SK-N-SH (cell line): ENCODE measurements around the gene PTPRD. TPM values are rescaled to one million over a fixed set of nuclear protein-coding genes. Genes with fewer than 3 reads are reported as not detected.

Experiments used
- CTCF ChIA-PET: fragments of 300-600, 350-600 bp; formaldehyde crosslinking; extraction: SDS; loops from one replicate; lab custom pipeline; 2021; lab: Yijun Ruan, JAX
- POLR2A ChIA-PET: fragments of 350-600 bp; sonication (Branson Sonifier 250); formaldehyde crosslinking; extraction: SDS; loops from one replicate; lab custom pipeline; 2020; ENCODE audit warnings: antibody characterized with exemption, inconsistent platforms; lab: Yijun Ruan, JAX
- DNase-seq: peaks from one replicate; pipeline ENCODE4 v3.0.0; 2012
- H2AFZ ChIP-seq: fragments of 200-600 bp; sonication (generic); 2 replicates; pipeline ENCODE4 v1.8.1; 2016; ENCODE audit warnings: antibody characterized with exemption, mild to moderate bottlenecking, low read depth
- H3F3A ChIP-seq: fragments of 200-600 bp; sonication (generic); replicated peaks from 2 replicates; pipeline ENCODE3; 2016; ENCODE audit warnings: antibody characterized with exemption, mild to moderate bottlenecking; ENCODE audit not compliant: insufficient read depth
- H3K27ac ChIP-seq, 2 experiments: fragments of 200-500 bp in 1 of 2; fragments of 200-600 bp in 1 of 2; sonication (Bioruptor generic) in 1 of 2; sonication (generic), shearing (Covaris generic) in 1 of 2; 2 replicates each; pipeline versions ENCODE4 v1.5.1 to v1.6.1; 2014 to 2016; ENCODE audit warnings: low read depth in 2 of 2, inconsistent platforms in 1 of 2, low read length in 1 of 2, mild to moderate bottlenecking in 1 of 2, mixed read lengths in 1 of 2
- H3K27me3 ChIP-seq: fragments of 200-600 bp; sonication (generic), shearing (Covaris generic); 2 replicates; pipeline ENCODE4 v1.6.1; 2016; ENCODE audit warnings: mixed run types; ENCODE audit not compliant: insufficient read depth
- H3K36me3 ChIP-seq, 2 experiments: fragments of 200-500 bp in 1 of 2; fragments of 200-600 bp in 1 of 2; sonication (Bioruptor generic) in 1 of 2; sonication (generic) in 1 of 2; replicated peaks in 1 of 2; 2 replicates each; pipeline versions ENCODE3 to v1.5.1; 2014 to 2016; ENCODE audit warnings: low read length in 1 of 2, mild to moderate bottlenecking in 1 of 2; ENCODE audit not compliant: insufficient read depth in 2 of 2, control insufficient read depth in 1 of 2
- H3K4me1 ChIP-seq, 2 experiments: fragments of 200-500 bp in 1 of 2; fragments of 200-600 bp in 1 of 2; sonication (Bioruptor generic) in 1 of 2; sonication (generic), shearing (Covaris generic) in 1 of 2; 2 replicates each; pipeline versions ENCODE4 v1.5.1 to v1.6.1; 2014 to 2016; ENCODE audit warnings: low read depth in 1 of 2, low read length in 1 of 2, mixed run types in 1 of 2; ENCODE audit not compliant: insufficient read depth in 2 of 2, control insufficient read depth in 1 of 2
- H3K4me2 ChIP-seq: fragments of 200-600 bp; sonication (generic), shearing (Covaris generic); 2 replicates; pipeline ENCODE4 v1.6.1; 2017; ENCODE audit warnings: mixed run types
- H3K4me3 ChIP-seq, 2 experiments: fragments of 200-500 bp in 1 of 2; fragments of 200-600 bp in 1 of 2; sonication (Bioruptor generic) in 1 of 2; sonication (generic), shearing (Covaris generic) in 1 of 2; 2 replicates each; pipeline versions ENCODE4 v1.5.1 to v1.8.1; 2014 to 2016; ENCODE audit warnings: low read depth in 2 of 2, inconsistent platforms in 1 of 2, low read length in 1 of 2, mild to moderate bottlenecking in 1 of 2, mixed read lengths in 1 of 2, moderate library complexity in 1 of 2
- H3K79me2 ChIP-seq: fragments of 200-600 bp; sonication (generic); 2 replicates; pipeline ENCODE4 v1.8.1; 2017; ENCODE audit warnings: mild to moderate bottlenecking; ENCODE audit not compliant: insufficient read depth
- H3K9ac ChIP-seq: fragments of 200-600 bp; sonication (generic); 2 replicates; pipeline ENCODE4 v1.6.1; 2017; ENCODE audit warnings: mixed run types
- H3K9me2 ChIP-seq: fragments of 200-600 bp; sonication (generic); 2 replicates; pipeline ENCODE4 v1.6.1; 2017; ENCODE audit warnings: mixed run types
- H3K9me3 ChIP-seq: fragments of 200-600 bp; sonication (generic); 2 replicates; pipeline ENCODE4 v1.6.1; 2017; ENCODE audit warnings: mixed run types, mild to moderate bottlenecking, moderate library complexity
- H4K20me1 ChIP-seq: fragments of 200-600 bp; sonication (generic); 2 replicates; pipeline ENCODE4 v1.6.1; 2017; ENCODE audit warnings: mild to moderate bottlenecking, mixed run types; ENCODE audit not compliant: insufficient read depth
- CTCF ChIP-seq: fragments of 200-600 bp; sonication (generic); IDR thresholded peaks from 2 replicates; pipeline ENCODE4 v1.6.1; 2017; ENCODE audit warnings: antibody characterized with exemption, mild to moderate bottlenecking, moderate library complexity
- EP300 ChIP-seq, 2 experiments: IDR thresholded peaks; 2 replicates each; pipeline versions ENCODE4 v1.4.0 to v1.6.1; 2012; ENCODE audit warnings: borderline replicate concordance in 1 of 2, low read depth in 1 of 2, low read length in 1 of 2
- FOSL2 ChIP-seq: IDR thresholded peaks from 2 replicates; pipeline ENCODE4 v1.4.0; 2012; ENCODE audit warnings: low read depth, mild to moderate bottlenecking, moderate library complexity, borderline replicate concordance
- FOXM1 ChIP-seq: IDR thresholded peaks from 2 replicates; pipeline ENCODE4 v1.4.0; 2012; ENCODE audit warnings: low read depth, mild to moderate bottlenecking
- GATA2 ChIP-seq: sonication (generic); formaldehyde crosslinking; IDR thresholded peaks from 2 replicates; pipeline ENCODE4 v1.5.0; 2020; ENCODE audit warnings: mild to moderate bottlenecking, missing genetic modification reagents
- MEF2A ChIP-seq: IDR thresholded peaks from 2 replicates; pipeline ENCODE4 v1.4.0; 2012; ENCODE audit warnings: low read depth, borderline replicate concordance
- MXI1 ChIP-seq: IDR thresholded peaks from 2 replicates; pipeline ENCODE4 v1.6.1; 2012; ENCODE audit warnings: mild to moderate bottlenecking, low read depth, low read length, improper control_type of control experiment
- NRF1 ChIP-seq: IDR thresholded peaks from 2 replicates; pipeline ENCODE4 v1.6.1; 2012; ENCODE audit warnings: low read depth, mild to moderate bottlenecking, low read length
- PBX3 ChIP-seq: IDR thresholded peaks from 2 replicates; pipeline ENCODE4; 2012
- POLR2AphosphoS5 ChIP-seq: IDR thresholded peaks from 2 replicates; pipeline ENCODE4 v1.6.1; 2012; ENCODE audit warnings: low read depth, low read length
- RAD21 ChIP-seq: IDR thresholded peaks from 2 replicates; pipeline ENCODE4 v1.6.1; 2012; ENCODE audit warnings: mild to moderate bottlenecking, low read length
- RCOR1 ChIP-seq: fragments of 150-350 bp; IDR thresholded peaks from 2 replicates; pipeline ENCODE4 v1.6.1; 2017; ENCODE audit warnings: antibody characterized with exemption, low read length
- RFX5 ChIP-seq: IDR thresholded peaks from 2 replicates; pipeline ENCODE4 v1.6.1; 2012; ENCODE audit warnings: mild to moderate bottlenecking, improper control_type of control experiment, low read length
- RXRA ChIP-seq: IDR thresholded peaks from 2 replicates; pipeline ENCODE4 v1.4.0; 2012; ENCODE audit warnings: low read depth, mild to moderate bottlenecking, borderline replicate concordance
- SIN3A ChIP-seq: IDR thresholded peaks from 2 replicates; pipeline ENCODE4 v1.6.1; 2012; ENCODE audit warnings: low read depth, mild to moderate bottlenecking, low read length, moderate library complexity, borderline replicate concordance
- SMC3 ChIP-seq: IDR thresholded peaks from 2 replicates; pipeline ENCODE4 v1.6.1; 2012; ENCODE audit warnings: low read depth, low read length, improper control_type of control experiment
- USF2 ChIP-seq: fragments of 150-350 bp; IDR thresholded peaks from 2 replicates; pipeline ENCODE4 v1.6.1; 2017; ENCODE audit warnings: antibody characterized with exemption, low read length, low read depth, borderline replicate concordance
- YY1 ChIP-seq: IDR thresholded peaks from 2 replicates; pipeline ENCODE4 v1.4.0; 2012; ENCODE audit warnings: low read depth, mild to moderate bottlenecking
- WGBS: methylation state at CpG from one replicate; pipeline ENCODE4 v1.1.6; 2017; ENCODE audit warnings: low lambda C conversion rate; 5-methylcytosine and 5-hydroxymethylcytosine counted together
- polyA plus RNA-seq, 3 experiments: library from polyadenylated mRNA; depleted of rRNA; stranded (reverse); fragments of >200 nt; gene quantifications; 2 replicates each; pipeline ENCODE4 v1.2.3, GENCODE V29; 2012

The PTPRD gene
- polyA plus RNA-seq, 1 of the 3 experiments (the other 2 are of a cell fraction) = 0.15 TPM

- H2AFZ ChIP-seq = no peak overlapping the region
- CTCF ChIA-PET = no interaction called here
- WGBS = 15% methylated on average over 1 of the region's 1 CpG
Observed at GRCh38 chr9:8429157-8429556, 2183.6 kb downstream of the PTPRD start.

More at GRCh38 chr9:8429157-8429556, 2183.6 kb downstream of the PTPRD start:
- no peaks in the 10 kb centered on the region for H3K9me3 ChIP-seq
- no peak overlapping the region for H3K4me3 ChIP-seq
- no peak overlapping the region for H3K4me2 ChIP-seq
- DNase-seq = no peak
- no peaks in the 10 kb centered on the region for H4K20me1 ChIP-seq
- no peak for TF ChIP-seq RXRA
- no peak for TF ChIP-seq FOSL2
- no peak for TF ChIP-seq MEF2A
- TF ChIP-seq MXI1 = no peak
- TF ChIP-seq RCOR1 = no peak
- no peak for TF ChIP-seq YY1
- no peak for TF ChIP-seq FOXM1
- TF ChIP-seq GATA2 (CRISPR knock-in tag) = no peak
- TF ChIP-seq NRF1 = no peak
- TF ChIP-seq RFX5 = no peak
- TF ChIP-seq SMC3 = no peak
- TF ChIP-seq RAD21 = no peak
- TF ChIP-seq USF2 = no peak
- TF ChIP-seq EP300 (IDR thresholded peaks at IDR 0.05; ENCODE audit: borderline replicate concordance in 1 of 2, low read depth in 1 of 2, low read length in 1 of 2) = no peak
- no peak for TF ChIP-seq SIN3A
- no peak for TF ChIP-seq CTCF
- TF ChIP-seq PBX3 = no peak
- TF ChIP-seq POLR2AphosphoS5 = no peak
- H3K27me3 ChIP-seq = no peaks in the 10 kb centered on the region
- H3K79me2 ChIP-seq = no peaks in the 10 kb centered on the region
- H3K9me2 ChIP-seq = no peaks in the 10 kb centered on the region
- no peaks in the 10 kb centered on the region for H3K4me1 ChIP-seq
- H3K36me3 ChIP-seq = no peaks in the 10 kb centered on the region
- H3F3A ChIP-seq = no peaks in the 10 kb centered on the region
- POLR2A ChIA-PET = no interaction called here
- H3K9ac ChIP-seq = no peak overlapping the region
- no peak overlapping the region for H3K27ac ChIP-seq
